AG09309 (cell line): ENCODE measurements around the gene CDYL2.

Experiments used
- DNase-seq: peaks from one replicate; pipeline ENCODE4 v3.0.0-alpha.2; 2010; ENCODE audit warnings: low read depth
- H3K4me3 ChIP-seq: 2 replicates; pipeline ENCODE4 v1.5.1; 2011; ENCODE audit warnings: mild to moderate bottlenecking, low read depth, low read length, moderate library complexity; ENCODE audit not compliant: control insufficient read depth
- CTCF ChIP-seq: IDR thresholded peaks from 2 replicates; pipeline ENCODE4 v1.5.1; 2011; ENCODE audit warnings: mild to moderate bottlenecking, low read depth, low read length, inconsistent platforms; ENCODE audit not compliant: insufficient read depth, control insufficient read depth; ENCODE audit errors: missing control alignments

The CDYL2 gene

GRCh38 chr16:80846275-80846674 is 41.9 kb upstream of the CDYL2 start:
- no peak for TF ChIP-seq CTCF
- DNase-seq, result no peak
- no peak overlapping the region for H3K4me3 ChIP-seq

GRCh38 chr16:80844395-80844794 is 40.0 kb upstream of the CDYL2 start:
- no peak for TF ChIP-seq CTCF
- no peak for DNase-seq
- H3K4me3 ChIP-seq, result no peak overlapping the region

GRCh38 chr16:80841231-80841630 is 36.8 kb upstream of the CDYL2 start:
- DNase-seq, result no peak
- H3K4me3 ChIP-seq, result no peak overlapping the region
- TF ChIP-seq CTCF, result no peak

- H3K4me3 ChIP-seq, result no peak overlapping the region
- no peak for DNase-seq
- TF ChIP-seq CTCF, result no peak
Measured at GRCh38 chr16:80837533-80838147, 33.2 kb upstream of the CDYL2 start.

GRCh38 chr16:80836846-80837245 is 32.4 kb upstream of the CDYL2 start:
- no peak overlapping the region for H3K4me3 ChIP-seq
- TF ChIP-seq CTCF, result no peak
- no peak for DNase-seq

GRCh38 chr16:80836202-80836601 is 31.8 kb upstream of the CDYL2 start:
- no peak for TF ChIP-seq CTCF
- H3K4me3 ChIP-seq, result no peak overlapping the region
- no peak for DNase-seq

GRCh38 chr16:80831039-80831438 is 26.6 kb upstream of the CDYL2 start:
- H3K4me3 ChIP-seq, result no peak overlapping the region
- no peak for DNase-seq
- no peak for TF ChIP-seq CTCF
